NCI-H2107 treated with DMSO at 0.1 percent for 48 hours (cell line): Measurements from ENCODE around the gene KLHL21.
"Not testable (repeated sequence)": the region's sequence is repeated elsewhere in the genome, so short reads cannot be mapped to it uniquely, and the experiment has no call there.

ENCODE experiments used
- DNase-seq: peaks from one replicate; lab custom pipeline; 2025; ENCODE audit not compliant: unreplicated experiment; lab: John Stamatoyannopoulos, UW

KLHL21 gene

DNA sequence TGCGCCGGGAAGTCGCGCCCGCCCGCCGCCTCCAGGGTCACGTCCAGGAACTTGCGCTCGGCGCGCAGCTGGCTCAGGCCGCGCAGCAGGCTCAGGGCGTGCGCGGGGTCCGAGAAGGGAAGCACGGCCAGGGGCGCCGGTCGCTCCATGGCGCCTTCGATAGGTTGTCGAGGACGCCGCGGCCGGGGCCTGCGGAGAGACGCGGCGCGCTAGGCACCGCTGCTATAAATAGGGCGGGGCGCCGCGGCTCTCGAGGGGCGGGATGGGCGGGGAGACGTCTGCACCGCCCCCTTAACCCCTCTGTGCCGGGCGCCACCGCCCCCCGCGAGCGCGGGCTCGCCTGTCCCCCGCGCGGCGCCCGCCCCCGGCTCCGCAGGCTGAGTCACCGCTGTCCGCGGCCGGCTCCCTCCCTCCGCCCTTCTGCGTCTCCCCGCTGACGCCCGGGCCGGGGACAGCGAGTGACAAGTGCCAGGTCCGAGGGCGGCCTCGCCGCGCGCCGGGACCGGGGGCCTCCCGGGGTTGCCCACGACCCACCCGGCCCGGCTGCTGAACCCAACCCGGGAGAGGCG, at the start of gene KLHL21:
KLHL21 (minus strand) TSS at position 201 of the 569 bp plus-strand sequence; CDS start at position 149, 52 bp downstream.
- no peak for DNase-seq

DNA sequence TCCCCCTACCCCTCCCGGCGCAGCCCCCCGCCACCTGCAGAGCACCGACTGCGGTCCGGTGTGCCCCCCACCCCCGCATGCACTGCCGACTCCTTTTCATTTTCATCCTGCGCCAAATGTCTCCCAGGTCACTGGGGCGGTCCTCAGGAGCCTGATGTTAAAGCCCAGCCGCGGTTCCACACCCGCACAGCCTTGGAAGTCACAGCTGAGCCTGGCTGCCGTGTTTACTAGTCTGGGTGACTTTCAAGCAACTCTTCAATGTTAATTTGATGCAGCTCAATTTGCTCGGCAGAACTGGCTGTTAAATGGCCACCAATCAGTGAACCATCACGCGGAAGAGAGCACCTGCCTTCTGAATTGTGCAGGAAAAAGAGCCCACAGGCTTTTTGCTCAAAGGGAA, 49.2 kb upstream of the KLHL21 start:
- DNase-seq = no peak

DNA sequence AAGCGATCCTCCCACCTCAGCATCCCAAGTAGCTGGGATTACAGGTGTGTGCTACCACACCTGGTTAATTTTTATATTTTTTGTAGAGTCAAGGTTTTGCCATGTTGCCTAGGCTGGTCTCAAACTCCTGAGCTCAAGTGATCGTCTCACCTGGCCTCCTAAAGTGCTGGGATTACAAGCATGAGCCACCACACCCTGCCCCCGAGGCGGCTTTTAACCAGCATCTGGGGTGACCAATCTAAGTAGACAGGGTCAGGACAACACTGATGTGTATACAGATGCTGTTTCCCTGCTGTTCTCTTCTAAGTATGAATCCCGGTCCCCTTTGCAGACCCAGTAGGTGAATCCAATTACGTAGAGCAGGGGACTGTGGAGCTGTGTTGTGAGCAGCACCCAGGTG, 45.9 kb upstream of the KLHL21 start:
- DNase-seq = no peak

- peak; percentile 0 for DNase-seq
Observed at GRCh38 chr1:6646499-6647148, 44.0 kb upstream of the KLHL21 start.

- no peak for DNase-seq
Observed at GRCh38 chr1:6645018-6645417, 42.3 kb upstream of the KLHL21 start.

GRCh38 chr1:6640867-6641266, 38.2 kb upstream of the KLHL21 start:
- DNase-seq = not testable (repeated sequence)

DNA sequence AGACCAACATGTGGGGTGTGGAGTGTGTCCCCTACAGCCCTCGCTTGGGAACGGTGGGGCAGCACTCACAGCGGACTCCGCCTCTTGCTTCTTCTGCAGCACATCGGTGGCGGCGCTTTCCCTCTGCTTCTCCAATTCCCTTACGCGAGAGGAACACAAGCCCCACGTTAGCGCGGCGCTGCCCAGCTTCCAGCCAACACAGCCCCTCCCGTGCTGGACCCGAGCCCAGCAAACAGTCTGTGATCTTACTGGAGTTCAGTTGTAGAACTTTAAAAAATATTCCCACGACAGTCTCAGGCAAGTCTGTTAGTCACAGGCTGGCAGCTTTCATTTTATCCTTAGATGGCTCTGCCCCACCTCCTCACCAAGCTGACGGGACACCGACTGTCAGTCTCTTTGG, 35.6 kb upstream of the KLHL21 start:
- DNase-seq = no peak

- DNase-seq = no peak
Observed at GRCh38 chr1:6637770-6638169, 35.1 kb upstream of the KLHL21 start.

GRCh38 chr1:6636778-6637177, 34.1 kb upstream of the KLHL21 start:
- DNase-seq = not testable (repeated sequence)

GRCh38 chr1:6635910-6636760, 33.5 kb upstream of the KLHL21 start:
- no peak for DNase-seq

DNA sequence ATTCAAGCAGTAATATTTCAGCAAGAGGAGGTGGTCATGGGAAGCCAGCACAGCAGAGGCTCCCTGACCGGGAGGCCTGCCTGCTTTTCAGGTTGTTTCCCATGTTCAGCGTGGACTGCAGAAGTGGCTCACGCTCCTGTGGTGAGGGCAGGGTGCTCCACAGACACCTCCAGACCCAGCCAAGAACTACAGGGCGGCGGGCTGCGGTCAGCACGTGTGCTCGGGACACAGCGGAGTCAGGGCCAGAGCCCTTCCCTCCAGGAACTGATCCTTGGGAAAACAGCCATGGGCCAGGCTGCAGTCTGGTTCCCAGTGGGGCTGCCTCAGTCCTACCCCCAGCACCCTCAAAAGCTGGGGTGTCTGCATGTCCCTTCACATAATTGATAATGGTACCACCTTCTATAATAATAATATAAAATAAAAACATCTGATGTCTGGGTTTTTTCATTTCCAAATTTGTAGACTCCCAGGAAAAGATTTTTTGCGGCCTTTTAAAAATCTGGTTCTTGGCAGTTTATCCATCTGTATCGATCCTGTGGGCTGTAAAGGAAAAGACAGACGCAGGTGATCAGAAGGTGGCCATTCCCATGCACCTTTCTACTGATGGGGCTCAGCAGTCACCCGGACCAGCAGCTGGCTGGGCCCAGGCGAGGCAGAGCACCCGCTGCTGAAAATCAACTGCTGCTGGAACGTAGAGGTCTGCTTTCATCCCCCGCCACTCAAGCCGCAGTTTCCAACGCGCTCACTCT, 32.7 kb upstream of the KLHL21 start:
- DNase-seq = no peak

DNA sequence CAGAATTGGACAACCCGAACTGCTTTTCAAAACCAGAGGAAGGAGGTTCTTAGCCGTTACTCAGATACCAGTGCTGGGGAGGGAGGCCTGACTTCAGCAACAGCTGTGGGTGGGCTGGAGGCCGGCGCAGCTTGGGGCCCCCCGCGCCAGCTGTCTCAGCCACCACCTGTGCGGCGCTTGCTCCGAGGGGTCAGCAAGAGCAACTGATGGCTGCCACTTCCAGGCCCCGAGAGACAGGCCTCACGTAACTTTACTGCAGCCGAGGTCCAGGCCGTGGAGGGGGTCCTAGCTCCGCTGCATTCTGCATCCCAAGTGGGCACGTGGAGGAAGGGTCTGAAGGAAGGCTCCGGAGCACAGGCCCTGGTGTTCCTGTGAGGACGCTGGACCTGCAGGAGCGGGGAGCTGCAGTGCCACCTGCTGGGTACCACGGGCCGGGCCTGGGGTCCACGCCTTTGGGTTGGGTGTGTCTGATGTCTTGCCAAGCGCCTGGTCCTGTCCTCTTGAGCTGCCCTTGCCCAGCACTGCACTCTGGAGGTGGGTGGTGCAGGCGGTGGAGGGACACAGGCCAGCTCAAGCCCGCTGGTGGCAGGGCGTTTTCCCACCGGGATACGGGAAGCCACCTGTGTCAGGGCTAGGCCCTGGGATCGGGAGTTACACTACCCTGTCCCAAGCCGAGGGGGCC, 31.8 kb upstream of the KLHL21 start:
- no peak for DNase-seq

DNA sequence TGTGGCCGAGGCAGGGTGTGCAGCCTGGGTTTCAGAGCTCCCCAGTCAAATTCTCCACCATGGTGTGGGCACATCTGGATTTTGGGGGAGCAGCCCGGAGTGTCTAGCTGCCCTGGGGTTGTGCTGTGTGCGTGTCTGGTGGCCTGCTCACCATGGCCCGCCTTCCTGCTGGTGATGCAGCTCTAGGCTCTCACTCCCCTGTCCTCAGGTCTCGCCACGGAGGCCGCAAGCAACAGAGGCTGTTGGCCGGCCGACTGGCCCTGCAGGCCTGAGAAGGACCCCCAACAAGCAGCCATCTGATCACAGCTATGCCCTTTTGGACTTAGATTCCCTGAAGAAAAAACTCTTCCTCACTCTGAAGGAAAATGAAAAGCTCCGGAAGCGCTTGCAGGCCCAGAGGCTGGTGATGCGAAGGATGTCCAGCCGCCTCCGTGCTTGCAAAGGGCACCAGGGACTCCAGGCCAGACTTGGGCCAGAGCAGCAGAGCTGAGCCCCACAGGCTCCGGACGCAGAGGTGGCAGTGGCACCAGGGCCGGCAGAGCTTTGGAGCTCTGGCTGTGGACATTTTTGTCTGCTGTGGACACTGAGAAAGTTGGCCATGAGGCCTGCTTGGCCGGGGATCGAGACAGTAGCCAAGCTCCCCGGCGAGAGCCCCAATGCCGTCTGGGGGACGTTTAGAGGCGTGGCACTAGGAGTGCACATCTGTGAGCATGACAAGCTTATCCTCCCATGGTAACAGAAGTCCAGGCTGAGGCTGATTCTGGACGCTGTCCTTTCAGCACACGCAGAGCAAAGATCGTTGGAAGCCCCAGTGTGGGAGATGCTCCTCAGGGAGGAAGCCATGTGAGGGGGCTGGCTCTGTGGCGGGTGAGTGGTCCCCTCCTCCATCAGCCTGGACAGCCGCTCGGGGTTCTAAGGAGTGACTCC, 30.2 kb upstream of the KLHL21 start:
- no peak for DNase-seq

- DNase-seq = no peak
Observed at GRCh38 chr1:6631058-6631457, 28.4 kb upstream of the KLHL21 start.

- no peak for DNase-seq
Observed at GRCh38 chr1:6630027-6630426, 27.4 kb upstream of the KLHL21 start.

- no peak for DNase-seq
Observed at GRCh38 chr1:6628971-6629479, 26.4 kb upstream of the KLHL21 start.

DNA sequence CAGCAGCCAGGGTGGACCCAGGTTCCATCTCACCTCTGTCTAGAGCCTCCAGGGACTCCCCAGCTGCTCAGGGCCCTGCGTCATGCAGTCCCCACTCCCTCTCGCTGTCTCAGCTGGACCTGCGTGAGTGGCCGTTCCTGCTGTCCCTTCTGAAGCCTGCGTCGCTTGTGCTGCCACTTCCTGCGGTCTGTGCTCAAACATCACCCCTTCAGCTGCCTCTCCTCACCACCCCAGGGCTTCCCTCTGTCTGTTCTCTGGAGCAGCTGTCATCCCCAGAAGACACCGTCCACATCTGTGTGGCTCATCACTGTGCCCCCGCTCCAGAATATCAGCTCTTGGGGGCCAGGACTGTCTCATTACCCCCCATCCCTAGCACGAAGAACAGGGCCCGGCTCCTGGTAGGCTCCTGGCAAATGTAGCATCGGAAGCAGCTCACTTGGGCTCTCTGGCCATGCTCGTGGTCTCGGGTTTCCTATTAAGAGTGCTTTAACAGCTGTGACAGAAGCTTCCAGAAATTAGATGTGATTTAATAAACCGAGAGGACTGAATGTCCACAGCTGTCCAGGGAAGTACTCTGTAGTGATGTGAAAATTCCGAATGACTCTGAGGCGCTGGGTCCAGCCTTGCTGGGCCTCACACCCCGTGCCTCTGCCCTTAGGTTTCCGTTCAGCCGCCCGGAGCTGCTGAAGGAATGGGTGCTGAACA, 25.3 kb upstream of the KLHL21 start:
- DNase-seq = no peak

- DNase-seq = no peak
Observed at GRCh38 chr1:6627031-6627430, 24.4 kb upstream of the KLHL21 start.

GRCh38 chr1:6625584-6626149, 23.0 kb upstream of the KLHL21 start:
- DNase-seq = no peak
